HepG2 (cell line): ENCODE results near the gene MAD2L2. TPM values are rescaled to one million over a fixed set of nuclear protein-coding genes. Genes with fewer than 3 reads are reported as not detected.

Source experiments
- ARNT ChIP-seq: fragments of 450-650 bp; IDR thresholded peaks from 2 replicates; pipeline ENCODE4 v1.6.1; 2017
- CEBPG ChIP-seq: IDR thresholded peaks from 2 replicates; pipeline ENCODE4 v1.6.1; 2016
- CENPBD1 ChIP-seq: sonication (generic); formaldehyde crosslinking; IDR thresholded peaks from 2 replicates; pipeline ENCODE4 v1.8.0; 2022; ENCODE audit warnings: missing genetic modification reagents, low read depth, mild to moderate bottlenecking, borderline replicate concordance
- ETV6 ChIP-seq: sonication (generic); formaldehyde crosslinking; conservative IDR thresholded peaks from 2 replicates; pipeline ENCODE4 v1.4.0; 2020; ENCODE audit warnings: missing genetic modification reagents
- FOXC1 ChIP-seq: sonication (generic); formaldehyde crosslinking; IDR thresholded peaks from 2 replicates; pipeline ENCODE4 v1.8.0; 2022; ENCODE audit warnings: mild to moderate bottlenecking, missing genetic modification reagents, borderline replicate concordance
- KLF16 ChIP-seq, 2 experiments: sonication (generic) in 1 of 2; formaldehyde crosslinking in 1 of 2; IDR thresholded peaks; 2 replicates each; pipeline versions ENCODE4 v1.6.1 to v1.8.0; 2016 to 2023; ENCODE audit warnings: missing genetic modification reagents in 2 of 2, missing compliant biosample characterization in 1 of 2
- NPAS2 ChIP-seq: sonication (generic); formaldehyde crosslinking; IDR thresholded peaks from 2 replicates; pipeline ENCODE4 v1.8.0; 2022; ENCODE audit warnings: mild to moderate bottlenecking, missing genetic modification reagents, borderline replicate concordance
- PHF21A ChIP-seq: sonication (generic); formaldehyde crosslinking; IDR thresholded peaks from 2 replicates; pipeline ENCODE4 v1.5.0; 2020; ENCODE audit warnings: mild to moderate bottlenecking, missing genetic modification reagents
- SETDB1 ChIP-seq: sonication (generic); formaldehyde crosslinking; IDR thresholded peaks from 2 replicates; pipeline ENCODE4 v1.5.1; 2020; ENCODE audit warnings: missing genetic modification reagents, mild to moderate bottlenecking, borderline replicate concordance
- SRSF9 ChIP-seq: fragments of 200-400 bp; formaldehyde crosslinking; IDR thresholded peaks from 2 replicates; pipeline ENCODE4 v1.6.1; 2018; ENCODE audit warnings: borderline replicate concordance, mild to moderate bottlenecking, low read depth, low read length; ENCODE audit not compliant: insufficient read depth, poor library complexity, severe bottlenecking
- TBL1XR1 ChIP-seq: fragments of 150-350 bp; IDR thresholded peaks from 2 replicates; pipeline ENCODE4 v1.6.1; 2014; ENCODE audit warnings: borderline replicate concordance, low read length; ENCODE audit not compliant: partially characterized antibody
- TIGD3 ChIP-seq: sonication (generic); formaldehyde crosslinking; IDR thresholded peaks from 2 replicates; pipeline ENCODE4 v1.5.1; 2020; ENCODE audit warnings: mild to moderate bottlenecking, missing genetic modification reagents, borderline replicate concordance
- ZBTB1 ChIP-seq: sonication (generic); formaldehyde crosslinking; IDR thresholded peaks from 2 replicates; pipeline ENCODE4 v1.4.0; 2020; ENCODE audit warnings: missing genetic modification reagents, borderline replicate concordance
- ZBTB49 ChIP-seq: sonication (generic); formaldehyde crosslinking; IDR thresholded peaks from 2 replicates; pipeline ENCODE4 v1.4.0; 2020; ENCODE audit warnings: missing genetic modification reagents, borderline replicate concordance
- ZBTB8A ChIP-seq: sonication (generic); formaldehyde crosslinking; IDR thresholded peaks from 2 replicates; pipeline ENCODE4 v1.4.0; 2020; ENCODE audit warnings: mild to moderate bottlenecking, low read depth, missing genetic modification reagents, borderline replicate concordance
- ZNF136 ChIP-seq: sonication (generic); formaldehyde crosslinking; IDR thresholded peaks from 2 replicates; pipeline ENCODE4 v1.8.1; 2022; ENCODE audit warnings: low read depth, mild to moderate bottlenecking, moderate library complexity, missing genetic modification reagents
- ZNF292 ChIP-seq: sonication (generic); formaldehyde crosslinking; IDR thresholded peaks from 2 replicates; pipeline ENCODE4 v1.8.1; 2022; ENCODE audit warnings: mild to moderate bottlenecking, low read depth, missing genetic modification reagents, borderline replicate concordance
- ZNF30 ChIP-seq: sonication (generic); formaldehyde crosslinking; IDR thresholded peaks from 2 replicates; pipeline ENCODE4 v1.5.0; 2020; ENCODE audit warnings: mild to moderate bottlenecking, missing genetic modification reagents
- ZNF343 ChIP-seq: sonication (generic); formaldehyde crosslinking; IDR thresholded peaks from 2 replicates; pipeline ENCODE4 v1.4.0; 2020; ENCODE audit warnings: mild to moderate bottlenecking, missing genetic modification reagents
- ZNF367 ChIP-seq: sonication (generic); formaldehyde crosslinking; IDR thresholded peaks from 2 replicates; pipeline ENCODE4 v1.4.0; 2020; ENCODE audit warnings: missing genetic modification reagents, borderline replicate concordance
- ZNF768 ChIP-seq: sonication (generic); formaldehyde crosslinking; IDR thresholded peaks from 2 replicates; pipeline ENCODE4 v1.4.0; 2020; ENCODE audit warnings: missing genetic modification reagents
- ZNF776 ChIP-seq: sonication (generic); formaldehyde crosslinking; IDR thresholded peaks from 2 replicates; pipeline ENCODE4 v1.4.0; 2020; ENCODE audit warnings: mild to moderate bottlenecking, missing genetic modification reagents
- ZNF800 ChIP-seq: sonication (generic); formaldehyde crosslinking; IDR thresholded peaks from 2 replicates; pipeline ENCODE4 v1.4.0; 2020; ENCODE audit warnings: missing genetic modification reagents
- polyA plus RNA-seq, 8 experiments: library from polyadenylated mRNA; depleted of rRNA in 3 of 8; stranded (reverse) in 7 of 8; unstranded in 1 of 8; fragments of >200 nt; fragmentation: Illumina TruSeq in 4 of 8; extraction: Trizol in 4 of 8; gene quantifications; 2 replicates each; pipeline versions ENCODE4 v1.2.1 to v1.2.3, GENCODE V29; 2011 to 2016; ENCODE audit warnings: low read depth in 4 of 8, missing spikeins in 1 of 8, mixed read lengths in 1 of 8; ENCODE audit not compliant: insufficient read depth in 1 of 8
- total RNA-seq, 5 experiments: library from RNA; depleted of rRNA; stranded (reverse); fragments of >200 nt; fragmentation: Illumina TruSeq; extraction: Trizol; gene quantifications; 2 replicates each; pipeline ENCODE4 v1.2.3, GENCODE V29; 2016; ENCODE audit warnings: low read depth in 1 of 5

Gene MAD2L2
- total and polyA plus RNA-seq, 2 of the 13 experiments (the other 11 are each of a cell fraction or from before 2014, with no cell fraction given): 51.8 to 53.8 TPM

- TF ChIP-seq ZBTB49 (CRISPR knock-in tag) (no peak; the same call in 1 of the 2 replicates), FOXC1 (CRISPR knock-in tag) (no peak), TBL1XR1 (no peak), ZNF367 (CRISPR knock-in tag) (no peak), SRSF9 (no peak), TIGD3 (CRISPR knock-in tag) (no peak), ZNF136 (no peak), KLF16 (CRISPR knock-in tag; IDR thresholded peaks at IDR 0.05) (no peak), PHF21A (no peak), CENPBD1 (CRISPR knock-in tag) (no peak), ZNF776 (CRISPR knock-in tag) (no peak), ARNT (no peak), ZNF800 (CRISPR knock-in tag) (peak; percentile 47; the same call in 1 of the 2 replicates), ZBTB1 (CRISPR knock-in tag) (no peak), SETDB1 (no peak), ZNF292 (CRISPR knock-in tag) (no peak), ETV6 (CRISPR knock-in tag) (no peak), ZBTB8A (CRISPR knock-in tag) (no peak), ZNF343 (no peak), ZNF30 (no peak), CEBPG (no peak), ZNF768 (CRISPR knock-in tag) (no peak), NPAS2 (CRISPR knock-in tag) (no peak)
Measured at GRCh38 chr1:11654137-11654938, 26.6 kb downstream of the MAD2L2 start, which contains the start of the genes FBXO2 and FBXO44 (continued).
